BJ (cell line): ENCODE measurements around the gene RRAS2. TPM values are rescaled to one million over a fixed set of nuclear protein-coding genes. Genes with fewer than 3 reads are reported as not detected.

Experiments used
- CTCF ChIA-PET: fragments of 350-600 bp; formaldehyde crosslinking; extraction: SDS; loops from one replicate; lab custom pipeline; 2021; ENCODE audit warnings: antibody characterized with exemption, inconsistent platforms; lab: Yijun Ruan, JAX
- POLR2A ChIA-PET: fragments of 300-600 bp; sonication (Branson Sonifier 250); formaldehyde crosslinking; extraction: SDS; loops from one replicate; lab custom pipeline; 2021; ENCODE audit warnings: antibody characterized with exemption; lab: Charles Lee
- DNase-seq: peaks from one replicate; pipeline ENCODE4 v3.0.0-alpha.2; 2011; ENCODE audit warnings: low read depth
- H3K27me3 ChIP-seq: 2 replicates; pipeline ENCODE4 v1.6.0; 2011; ENCODE audit warnings: low read length; ENCODE audit not compliant: control insufficient read depth, insufficient read depth
- H3K36me3 ChIP-seq: 2 replicates; pipeline ENCODE4 v1.5.1; 2011; ENCODE audit warnings: low read length; ENCODE audit not compliant: control insufficient read depth, insufficient read depth
- H3K4me3 ChIP-seq: 2 replicates; pipeline ENCODE4 v1.5.1; 2011; ENCODE audit warnings: low read depth, mild to moderate bottlenecking, control low read depth, low read length
- CTCF ChIP-seq: IDR thresholded peaks from 2 replicates; pipeline ENCODE4 v1.5.1; 2011; ENCODE audit warnings: low read depth, mild to moderate bottlenecking, control low read depth, inconsistent platforms, low read length, moderate library complexity; ENCODE audit not compliant: insufficient read depth
- polyA plus RNA-seq: library from polyadenylated mRNA; depleted of rRNA; stranded (reverse); fragments of >200 nt; gene quantifications from 2 replicates; pipeline ENCODE4 v1.2.3, GENCODE V29; 2011

Gene RRAS2
- polyA plus RNA-seq, 1 experiment = 29.1 TPM

DNA sequence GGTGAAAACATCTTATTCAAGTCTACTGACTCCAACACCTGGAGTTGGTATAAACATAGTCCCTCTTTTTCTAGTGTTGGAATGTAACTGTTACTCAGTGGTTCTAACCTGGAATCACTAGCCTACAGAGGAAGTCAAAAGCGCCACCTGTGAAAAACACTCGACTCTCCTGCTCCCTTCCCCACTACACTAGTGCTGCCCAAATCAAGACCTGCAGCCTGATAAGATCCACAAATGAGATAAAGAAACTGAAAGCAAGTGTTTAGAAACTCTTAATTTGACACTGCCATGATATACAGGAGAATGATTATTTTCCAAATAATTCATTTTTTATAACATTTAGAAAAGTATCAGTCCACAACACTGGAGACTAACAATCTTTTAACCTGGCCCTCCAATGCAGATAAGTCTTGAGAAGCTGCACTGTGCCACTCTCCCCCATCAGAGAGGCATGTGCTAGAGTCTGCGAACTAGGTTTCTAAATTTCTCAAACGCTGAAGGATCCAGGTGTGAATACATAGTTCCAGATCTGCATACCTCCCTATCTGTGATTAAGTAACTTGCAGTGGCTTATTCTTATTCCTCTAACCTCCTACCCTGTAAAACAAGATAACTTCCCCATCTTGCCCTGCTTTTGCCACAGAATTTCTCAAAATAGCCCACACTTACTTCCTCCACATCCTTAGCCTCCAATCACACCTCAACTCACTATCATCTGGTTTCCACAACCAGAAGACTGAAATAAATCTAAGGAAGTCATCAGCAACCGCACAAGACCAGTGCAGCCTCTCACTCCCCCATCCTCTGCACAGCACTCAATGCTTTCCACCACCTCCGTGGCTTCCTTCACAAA lies 88.1 kb downstream of the RRAS2 start:
- CTCF ChIA-PET = no interaction called here
- POLR2A ChIA-PET = no interaction called here
- Histone ChIP-seq H3K4me3 (no peak overlapping the region), H3K27me3 (no peaks in the 10 kb centered on the region), H3K36me3 (peaks cover under 1% of the 10 kb centered on the region)
- no peak for TF ChIP-seq CTCF
- DNase-seq = no peak

DNA sequence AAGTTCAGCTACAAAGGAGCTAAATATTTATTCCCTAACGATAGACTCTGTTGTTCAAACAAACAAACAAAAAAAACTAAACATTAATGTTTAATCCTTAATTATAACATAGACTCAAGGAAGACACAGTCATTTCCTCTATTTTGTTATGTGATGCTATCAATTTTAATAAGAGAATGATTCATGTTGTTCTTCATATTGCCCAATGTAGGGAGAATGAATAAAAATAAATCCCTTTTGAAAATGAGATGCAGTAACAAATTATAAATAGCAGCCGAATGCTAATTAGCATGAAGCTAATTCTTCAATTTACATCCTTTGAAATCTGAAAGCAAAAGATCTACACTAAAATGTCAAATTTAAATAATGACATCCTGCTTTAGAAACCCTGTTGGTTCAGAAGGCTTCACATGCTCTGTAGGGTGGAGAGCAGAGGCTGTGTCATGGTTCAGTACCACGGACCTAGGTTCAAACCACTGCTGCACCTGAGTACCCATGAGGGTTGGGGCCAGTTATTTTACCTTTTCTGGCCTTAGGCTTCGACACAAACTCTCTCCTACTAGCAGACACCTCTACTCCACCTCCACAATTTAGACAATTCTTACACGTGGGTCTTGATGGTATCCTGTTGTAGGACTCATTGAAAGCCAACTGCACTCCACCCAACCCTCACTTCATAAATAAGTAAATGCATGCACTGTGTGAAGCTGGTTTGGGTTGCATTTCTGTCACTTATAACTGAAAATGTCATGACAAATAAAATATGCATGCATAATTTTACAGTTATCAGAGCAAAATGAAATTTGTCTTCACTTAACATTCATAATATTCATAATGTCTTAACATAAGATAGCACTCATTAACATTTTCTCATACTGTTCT lies 89.0 kb downstream of the RRAS2 start:
- no peak overlapping the region for H3K4me3 ChIP-seq
- no peak for DNase-seq
- ChIA-PET POLR2A (interaction anchor here (0.6 kb wide), 1 partner anchor 185 kb away, joined by 22 read pairs; no protein-coding TSS in a partner anchor), CTCF (no interaction called here)
- no peaks in the 10 kb centered on the region for H3K27me3 ChIP-seq
- H3K36me3 ChIP-seq = peaks cover 2% of the 10 kb centered on the region
- TF ChIP-seq CTCF = no peak

- ChIA-PET CTCF (no interaction called here), POLR2A (no interaction called here)
- no peak overlapping the region for H3K4me3 ChIP-seq
- TF ChIP-seq CTCF = no peak
- no peak for DNase-seq
- H3K27me3 ChIP-seq = no peaks in the 10 kb centered on the region
- peaks cover 2% of the 10 kb centered on the region for H3K36me3 ChIP-seq
Measured at GRCh38 chr11:14267861-14268635, 90.9 kb downstream of the RRAS2 start.

DNA sequence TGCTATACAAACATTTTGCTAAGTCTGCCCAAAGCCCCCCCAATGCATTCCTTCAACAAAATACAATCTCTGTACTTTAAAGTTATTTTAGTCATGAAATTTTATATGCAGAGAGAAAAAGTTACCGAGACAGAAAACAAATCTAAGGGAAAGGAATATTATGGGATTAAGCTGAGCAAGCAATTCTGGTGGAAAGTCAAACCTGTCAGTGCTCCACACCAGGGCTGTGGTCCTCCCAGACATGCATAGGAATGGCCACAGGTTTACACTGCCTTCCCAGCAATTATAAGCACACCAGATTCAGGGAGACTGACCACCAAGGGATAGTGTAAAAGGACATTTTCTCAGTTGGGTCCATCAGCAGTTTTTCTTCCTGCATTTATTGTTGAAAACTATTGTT lies 92.4 kb downstream of the RRAS2 start:
- POLR2A ChIA-PET = no interaction called here
- no peak for TF ChIP-seq CTCF
- Histone ChIP-seq H3K27me3 (no peaks in the 10 kb centered on the region), H3K4me3 (no peak overlapping the region), H3K36me3 (peaks cover 2% of the 10 kb centered on the region)
- CTCF ChIA-PET = interaction anchor here (1.3 kb wide), 1 partner anchor 122 kb away, joined by 3 read pairs; no protein-coding TSS in a partner anchor
- no peak for DNase-seq
